Lower leg skin (tissue), 4 donors: Measurements from ENCODE around the gene TMEM196. TPM values are rescaled to one million over a fixed set of nuclear protein-coding genes. Genes with fewer than 3 reads are reported as not detected.

Experiments
- DNase-seq, 2 donors: peaks; one replicate each; pipeline ENCODE4 v3.0.0-alpha.2; 2019; ENCODE audit warnings: low spot score in 2 of 2
- H3K4me3 ChIP-seq: fragments of 200-600 bp; sonication (generic); 2 replicates; pipeline ENCODE4 v1.5.1; 2017; ENCODE audit warnings: mild to moderate bottlenecking, low read depth; ENCODE audit not compliant: poor library complexity, severe bottlenecking
- POLR2A ChIP-seq, 2 donors: fragments of 450-650 bp; IDR thresholded peaks; one replicate each; pipeline ENCODE4 v1.6.1; 2016 to 2017; ENCODE audit warnings: antibody characterized with exemption in 2 of 2, mild to moderate bottlenecking in 1 of 2, moderate library complexity in 1 of 2
- WGBS, 2 donors: methylation state at CpG; one replicate each; pipeline ENCODE4 v1.1.5; 2018; 5-methylcytosine and 5-hydroxymethylcytosine counted together
- intact Hi-C: fragments of 100-400 bp; cut with DNase I; formaldehyde crosslinking; loops from one replicate; pipeline ENCODE4 v1.15.0; 2023; ENCODE audit warnings: low total_unique reads
- microRNA-seq, 2 donors: library from miRNA; unstranded; fragments of <30 nt; microRNA quantifications; one replicate each; pipeline ENCODE4, GENCODE V29; 2016; ENCODE audit warnings: borderline replicate concordance in 2 of 2, borderline number of aligned reads in 1 of 2
- total RNA-seq, 4 donors: library from RNA; depleted of rRNA; stranded (reverse); fragments of >200 nt; gene quantifications; one replicate each; pipeline ENCODE4 v1.1.0, GENCODE V29; 2016
- TF ChIP-seq, protein P1 (sequence below), 3 donors: fragments of 450-650 bp; IDR thresholded peaks; one replicate each; pipeline ENCODE4 v1.5.1; 2016; ENCODE audit warnings: antibody characterized with exemption in 3 of 3, mild to moderate bottlenecking in 3 of 3, moderate library complexity in 2 of 3

Gene TMEM196
- total RNA-seq, 4 donors from 2014 or later: not detected

GRCh38 chr7:19677180-19677579, 96.2 kb downstream of the TMEM196 start:
- WGBS, 2 donors: 46 to 48% methylated on average over 2 of the region's 2 CpGs
- H3K4me3 ChIP-seq: no peak overlapping the region
- TF ChIP-seq, protein P1, sequence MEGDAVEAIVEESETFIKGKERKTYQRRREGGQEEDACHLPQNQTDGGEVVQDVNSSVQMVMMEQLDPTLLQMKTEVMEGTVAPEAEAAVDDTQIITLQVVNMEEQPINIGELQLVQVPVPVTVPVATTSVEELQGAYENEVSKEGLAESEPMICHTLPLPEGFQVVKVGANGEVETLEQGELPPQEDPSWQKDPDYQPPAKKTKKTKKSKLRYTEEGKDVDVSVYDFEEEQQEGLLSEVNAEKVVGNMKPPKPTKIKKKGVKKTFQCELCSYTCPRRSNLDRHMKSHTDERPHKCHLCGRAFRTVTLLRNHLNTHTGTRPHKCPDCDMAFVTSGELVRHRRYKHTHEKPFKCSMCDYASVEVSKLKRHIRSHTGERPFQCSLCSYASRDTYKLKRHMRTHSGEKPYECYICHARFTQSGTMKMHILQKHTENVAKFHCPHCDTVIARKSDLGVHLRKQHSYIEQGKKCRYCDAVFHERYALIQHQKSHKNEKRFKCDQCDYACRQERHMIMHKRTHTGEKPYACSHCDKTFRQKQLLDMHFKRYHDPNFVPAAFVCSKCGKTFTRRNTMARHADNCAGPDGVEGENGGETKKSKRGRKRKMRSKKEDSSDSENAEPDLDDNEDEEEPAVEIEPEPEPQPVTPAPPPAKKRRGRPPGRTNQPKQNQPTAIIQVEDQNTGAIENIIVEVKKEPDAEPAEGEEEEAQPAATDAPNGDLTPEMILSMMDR (IDR thresholded peaks at IDR 0.05): no peak
- TF ChIP-seq POLR2A (IDR thresholded peaks at IDR 0.05): no peak
- intact Hi-C loops: no loop called here
- no peak for DNase-seq

GRCh38 chr7:19675816-19676215, 97.6 kb downstream of the TMEM196 start:
- intact Hi-C loops: no loop called here
- WGBS, 2 donors: 79 to 94% methylated on average over 1 of the region's 1 CpG
- TF ChIP-seq POLR2A (IDR thresholded peaks at IDR 0.05): no peak
- TF ChIP-seq, protein P1 (IDR thresholded peaks at IDR 0.05): no peak
- no peak for DNase-seq
- H3K4me3 ChIP-seq: no peak overlapping the region

DNA sequence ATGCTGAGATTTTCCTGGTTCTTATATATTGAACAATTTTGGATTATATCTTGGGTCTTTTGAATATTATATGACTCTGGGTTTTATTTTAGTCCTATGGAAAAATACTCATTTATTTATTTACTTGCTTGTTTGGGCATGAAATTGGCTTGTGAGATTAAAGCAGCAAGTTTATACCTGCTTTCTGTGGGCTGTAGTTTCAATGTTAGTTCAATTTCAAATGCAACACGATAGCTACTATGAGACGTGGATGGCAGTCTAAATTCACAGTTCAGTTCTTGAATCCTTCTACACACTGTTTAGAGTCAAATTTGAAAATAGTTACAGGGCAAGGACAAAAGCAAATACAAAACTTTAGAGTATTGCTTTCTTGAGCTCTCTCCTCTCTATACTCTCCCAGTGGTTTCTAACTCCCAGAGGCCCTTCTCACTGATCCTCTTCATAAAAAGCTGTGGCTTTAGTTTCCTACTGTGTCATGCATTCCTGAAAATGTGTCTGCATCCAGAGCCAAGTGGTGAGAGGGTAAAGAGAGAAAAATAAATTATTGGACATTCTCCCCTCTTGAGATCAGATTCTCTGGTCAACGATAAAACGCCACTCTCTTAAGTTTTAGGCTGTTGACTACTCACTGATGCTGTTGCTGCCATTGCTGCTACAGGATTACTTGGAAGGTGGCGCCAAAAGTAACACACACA, 99.0 kb downstream of the TMEM196 start:
- 63 to 65% methylated on average over 5 of the region's 5 CpGs for WGBS, 2 donors
- no peak overlapping the region for H3K4me3 ChIP-seq
- intact Hi-C loops: no loop called here
- no peak for TF ChIP-seq POLR2A (IDR thresholded peaks at IDR 0.05)
- TF ChIP-seq, protein P1 (IDR thresholded peaks at IDR 0.05): no peak
- no peak for DNase-seq

- H3K4me3 ChIP-seq: no peak overlapping the region
- TF ChIP-seq, protein P1 (IDR thresholded peaks at IDR 0.05): no peak
- no peak for TF ChIP-seq POLR2A (IDR thresholded peaks at IDR 0.05)
- 94 to 100% methylated on average over 1 of the region's 1 CpG for WGBS, 2 donors
- intact Hi-C loops: no loop called here
- DNase-seq: no peak
Observed at GRCh38 chr7:19670806-19671205, 102.6 kb downstream of the TMEM196 start.

Small RNA genes lying within 50 kb of the gene (microRNA-seq; reads per million reads assigned to microRNA genes)
- 0 reads per million in 2 donors for gene MIR3146

Other genes starting within 250 kb of the TMEM196 start
- gene POLR1F, start 64.6 kb downstream of the TMEM196 start, total RNA-seq: 10 to 100 TPM; 13.3 to 26.5 (median 20.9) TPM